ENCODE measurements around the gene SEZ6L2.
"Not testable (repeated sequence)": the region's sequence is repeated elsewhere in the genome, so short reads cannot be mapped to it uniquely, and the experiment has no call there.

Gene SEZ6L2

GRCh38 chr16:29899516-29900101 is at the start of gene SEZ6L2:
Gene SEZ6L2 (minus strand): TSS chr16:29899550. CDS start chr16:29899019, 531 bp downstream.
- peak; percentile 77 for DNase-seq

- DNase-seq, result no peak
These were observed 48.5 kb upstream of the SEZ6L2 start for GRCh38 chr16:29947897-29948296.

GRCh38 chr16:29943846-29944799 is 44.8 kb upstream of the SEZ6L2 start:
- DNase-seq, result no peak

- DNase-seq, result no peak
These were observed 41.3 kb upstream of the SEZ6L2 start for GRCh38 chr16:29940656-29941055.

- DNase-seq, result not testable (repeated sequence)
These were observed 32.4 kb upstream of the SEZ6L2 start for GRCh38 chr16:29931750-29932149.

GRCh38 chr16:29927070-29927905 is 27.9 kb upstream of the SEZ6L2 start:
- DNase-seq, result no peak

GRCh38 chr16:29926711-29927052 is 27.3 kb upstream of the SEZ6L2 start:
- no peak for DNase-seq

GRCh38 chr16:29925781-29926710 is 26.7 kb upstream of the SEZ6L2 start, which contains the start of gene KCTD13:
Gene KCTD13 (minus strand): TSS chr16:29926226. CDS start chr16:29926033, 193 bp downstream.
- DNase-seq, result peak; percentile 92

GRCh38 chr16:29925105-29925756 is 25.9 kb upstream of the SEZ6L2 start:
- no peak for DNase-seq

GRCh38 chr16:29922986-29923501 is 23.7 kb upstream of the SEZ6L2 start:
- DNase-seq, result no peak

- DNase-seq, result no peak
These were observed 23.0 kb upstream of the SEZ6L2 start for GRCh38 chr16:29922326-29922725.

- DNase-seq, result no peak
These were observed 21.7 kb upstream of the SEZ6L2 start for GRCh38 chr16:29921034-29921385.

GRCh38 chr16:29920288-29921033 is 21.1 kb upstream of the SEZ6L2 start:
- no peak for DNase-seq

GRCh38 chr16:29916979-29917378 is 17.6 kb upstream of the SEZ6L2 start:
- no peak for DNase-seq

GRCh38 chr16:29915590-29916247 is 16.4 kb upstream of the SEZ6L2 start:
- DNase-seq, result no peak

GRCh38 chr16:29913514-29913913 is 14.2 kb upstream of the SEZ6L2 start:
- no peak for DNase-seq

GRCh38 chr16:29912087-29912486 is 12.7 kb upstream of the SEZ6L2 start:
- DNase-seq, result no peak

GRCh38 chr16:29911676-29912010 is 12.3 kb upstream of the SEZ6L2 start:
- no peak for DNase-seq

GRCh38 chr16:29910819-29911675 is 11.7 kb upstream of the SEZ6L2 start:
- no peak for DNase-seq
